GM12872 (cell line): ENCODE results near the gene MTCH1.

Experiments used
- TF ChIP-seq, protein P1 (sequence below): IDR thresholded peaks from 3 replicates; pipeline ENCODE4 v1.5.1; 2011; ENCODE audit warnings: low read depth, mild to moderate bottlenecking, low read length, moderate library complexity; ENCODE audit not compliant: insufficient read depth

The MTCH1 gene

DNA sequence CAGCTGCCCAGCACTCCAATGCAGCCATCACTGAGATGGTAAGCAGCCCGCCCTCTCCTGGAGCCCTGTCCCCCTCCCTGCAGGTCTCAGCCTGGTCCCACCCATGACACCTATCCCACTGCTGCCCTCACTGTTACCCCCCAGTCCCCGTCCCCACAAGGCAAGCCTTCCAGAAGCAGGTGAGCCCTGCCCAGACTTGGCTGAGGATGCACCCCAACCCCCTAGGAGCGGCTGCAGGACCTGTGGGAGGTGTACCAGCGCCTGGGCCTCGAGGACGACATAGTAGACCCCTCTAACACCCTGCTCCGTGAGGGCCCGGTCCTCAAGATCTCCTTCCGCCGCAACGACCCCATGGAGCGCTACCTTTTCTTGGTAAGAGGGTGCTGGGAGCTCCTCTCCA is 28.7 kb upstream of the MTCH1 start:
- TF ChIP-seq, protein P1, sequence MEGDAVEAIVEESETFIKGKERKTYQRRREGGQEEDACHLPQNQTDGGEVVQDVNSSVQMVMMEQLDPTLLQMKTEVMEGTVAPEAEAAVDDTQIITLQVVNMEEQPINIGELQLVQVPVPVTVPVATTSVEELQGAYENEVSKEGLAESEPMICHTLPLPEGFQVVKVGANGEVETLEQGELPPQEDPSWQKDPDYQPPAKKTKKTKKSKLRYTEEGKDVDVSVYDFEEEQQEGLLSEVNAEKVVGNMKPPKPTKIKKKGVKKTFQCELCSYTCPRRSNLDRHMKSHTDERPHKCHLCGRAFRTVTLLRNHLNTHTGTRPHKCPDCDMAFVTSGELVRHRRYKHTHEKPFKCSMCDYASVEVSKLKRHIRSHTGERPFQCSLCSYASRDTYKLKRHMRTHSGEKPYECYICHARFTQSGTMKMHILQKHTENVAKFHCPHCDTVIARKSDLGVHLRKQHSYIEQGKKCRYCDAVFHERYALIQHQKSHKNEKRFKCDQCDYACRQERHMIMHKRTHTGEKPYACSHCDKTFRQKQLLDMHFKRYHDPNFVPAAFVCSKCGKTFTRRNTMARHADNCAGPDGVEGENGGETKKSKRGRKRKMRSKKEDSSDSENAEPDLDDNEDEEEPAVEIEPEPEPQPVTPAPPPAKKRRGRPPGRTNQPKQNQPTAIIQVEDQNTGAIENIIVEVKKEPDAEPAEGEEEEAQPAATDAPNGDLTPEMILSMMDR, result no peak

DNA sequence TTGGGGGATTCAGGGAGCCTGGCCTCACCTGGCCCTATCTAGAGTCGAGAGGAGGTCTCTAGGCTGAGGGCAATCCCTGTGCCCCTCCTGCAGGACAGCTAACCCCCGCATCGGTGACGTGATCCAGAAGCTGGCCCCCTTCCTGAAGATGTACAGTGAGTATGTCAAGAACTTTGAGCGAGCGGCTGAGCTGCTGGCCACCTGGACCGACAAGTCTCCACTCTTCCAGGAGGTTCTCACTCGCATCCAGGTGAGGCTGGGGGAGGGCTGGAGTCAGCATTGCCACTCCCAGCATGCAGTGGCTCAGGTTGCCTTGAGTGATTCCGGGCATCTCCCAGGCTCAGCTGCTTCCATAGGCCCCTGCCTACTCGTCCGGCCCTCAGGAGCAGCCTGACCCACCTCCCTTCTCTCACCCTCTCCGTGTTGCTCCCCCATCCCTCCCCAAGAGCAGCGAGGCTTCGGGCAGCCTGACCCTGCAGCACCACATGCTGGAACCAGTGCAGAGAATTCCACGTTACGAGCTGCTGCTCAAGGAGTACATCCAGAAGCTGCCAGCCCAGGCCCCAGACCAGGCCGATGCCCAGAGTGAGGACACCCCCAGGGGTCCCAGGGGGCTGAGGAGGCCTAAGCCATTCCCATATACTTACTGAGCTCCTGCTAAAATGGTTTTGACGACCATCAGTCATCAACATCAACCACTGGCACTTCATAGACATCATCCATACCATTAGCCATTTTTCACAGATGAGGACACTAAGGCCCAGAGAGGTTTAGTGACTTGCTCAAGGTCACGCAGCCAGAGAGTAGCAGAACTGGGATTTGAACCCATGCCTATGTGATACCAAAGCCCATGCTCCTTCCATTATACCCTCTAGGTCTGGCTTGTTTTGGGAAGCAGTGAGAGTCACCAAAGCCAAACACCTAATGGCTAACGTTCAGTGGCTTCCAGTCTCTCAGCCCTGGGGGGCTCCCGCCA is 27.8 kb upstream of the MTCH1 start:
- TF ChIP-seq, protein P1, result no peak

GRCh38 chr6:37011656-37012378 is 25.8 kb upstream of the MTCH1 start:
- TF ChIP-seq, protein P1, result no peak

DNA sequence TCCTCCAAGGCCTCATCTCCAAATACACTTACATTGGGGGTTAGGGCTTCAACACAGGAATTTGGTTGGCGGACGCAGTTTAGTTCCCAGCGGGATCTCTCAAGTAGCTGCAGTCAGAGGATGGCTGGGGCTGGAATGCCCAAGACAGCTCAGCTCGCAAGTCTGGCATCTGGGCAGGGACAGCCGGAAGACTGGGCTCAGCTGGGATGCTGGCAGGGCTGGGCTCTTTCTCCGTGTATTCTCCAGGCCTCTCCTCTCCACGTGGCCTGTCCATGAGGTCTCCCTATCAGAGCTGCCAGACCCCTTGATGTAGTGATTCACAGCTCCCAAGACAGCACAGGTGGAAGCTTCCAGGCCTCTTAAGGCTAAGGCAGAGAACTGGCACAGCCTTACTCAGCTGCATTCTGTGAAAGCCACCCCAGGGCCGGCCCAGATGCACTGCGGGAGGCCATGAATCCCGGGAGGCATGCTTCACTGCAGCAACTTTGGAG is 24.5 kb upstream of the MTCH1 start:
- TF ChIP-seq, protein P1, result no peak

DNA sequence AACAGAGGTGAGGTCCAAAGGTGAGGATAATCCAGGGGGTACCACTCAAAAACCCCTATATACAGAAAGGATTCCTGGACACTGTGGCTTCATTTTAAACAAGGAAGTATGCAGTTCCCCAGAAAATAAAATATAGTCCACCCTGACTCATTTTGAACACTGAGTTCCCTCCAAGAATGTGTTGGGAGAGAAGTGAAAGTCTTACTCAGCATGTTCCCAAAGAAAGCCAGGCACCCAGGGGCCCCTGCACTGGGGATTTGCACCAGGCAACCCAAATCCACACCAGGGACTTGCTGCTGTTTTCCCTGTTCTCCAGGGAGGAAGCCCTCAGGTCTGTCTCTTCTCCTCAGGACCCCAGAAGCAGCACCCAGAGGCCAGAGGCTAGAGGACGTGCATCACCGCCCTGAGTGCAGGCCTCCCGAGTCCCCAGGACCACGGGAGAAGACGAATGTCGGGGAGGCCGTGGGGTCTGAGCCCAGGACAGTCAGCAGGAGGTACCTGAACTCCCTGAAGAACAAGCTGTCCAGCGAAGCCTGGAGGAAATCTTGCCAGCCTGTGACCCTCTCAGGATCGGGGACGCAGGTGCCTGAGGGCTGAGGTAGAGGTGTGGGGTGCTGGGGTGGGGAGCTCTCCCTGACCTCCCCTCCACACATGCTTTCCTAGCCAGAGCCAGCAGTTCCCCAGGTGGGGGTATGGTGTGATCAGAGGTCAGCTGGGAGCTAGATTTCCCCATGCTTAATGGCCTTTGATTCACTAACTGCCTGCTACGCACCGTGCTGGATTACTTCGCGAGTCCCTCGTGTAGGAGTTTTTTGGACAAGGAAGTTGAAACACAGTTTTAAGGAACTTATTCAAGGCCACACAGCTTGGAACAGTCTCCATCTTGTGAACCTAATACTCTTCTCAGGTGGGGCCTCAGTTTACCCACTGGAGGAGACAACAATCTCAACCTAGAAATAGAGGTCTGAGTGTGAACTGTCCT is 22.8 kb upstream of the MTCH1 start:
- TF ChIP-seq, protein P1, result no peak

DNA sequence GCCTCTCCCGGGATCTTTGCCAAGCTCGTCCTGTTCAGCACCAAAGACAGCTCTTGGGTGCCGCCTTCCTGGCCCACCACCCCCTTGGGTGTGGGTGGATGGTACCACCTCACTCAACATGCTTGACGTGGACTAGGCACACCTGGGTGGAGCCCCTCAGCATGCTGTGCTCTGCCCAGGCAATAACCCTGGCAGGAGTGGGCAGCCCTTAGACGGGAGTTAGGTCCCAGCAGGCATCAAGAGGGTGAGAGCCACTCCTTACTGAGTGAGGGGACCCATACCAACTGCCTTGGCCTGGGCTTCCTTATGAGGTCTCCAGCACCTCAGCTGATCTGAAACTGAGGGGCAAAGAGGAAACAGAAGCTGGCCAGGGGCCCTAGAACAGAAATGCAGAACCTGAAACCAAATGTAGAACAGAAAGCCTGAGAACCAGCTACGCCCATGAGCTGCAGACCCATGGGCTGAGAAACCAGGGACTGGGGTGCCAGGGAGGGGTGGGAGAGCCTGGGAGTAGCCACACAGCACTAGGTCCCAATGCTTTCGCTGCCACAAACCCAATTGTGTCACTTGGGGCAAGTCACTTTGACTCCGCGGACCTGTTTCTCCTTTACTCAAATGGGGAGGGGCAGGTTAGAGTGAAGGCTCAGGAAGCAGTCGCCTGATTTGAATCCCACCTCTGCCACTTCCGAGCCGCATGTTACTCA is 21.5 kb upstream of the MTCH1 start:
- TF ChIP-seq, protein P1, result no peak
